GM21737 (cell line): ENCODE data around the gene KRTAP3-2.
"Not testable (repeated sequence)": the region's sequence is repeated elsewhere in the genome, so short reads cannot be mapped to it uniquely, and the experiment has no call there.

Experiments
- ATAC-seq: cut with Tn5 transposase; IDR thresholded peaks from one replicate; pipeline ENCODE4 v1.9.1; 2021; ENCODE audit warnings: mild to moderate bottlenecking, moderate library complexity; ENCODE audit not compliant: unreplicated experiment

The KRTAP3-2 gene

DNA sequence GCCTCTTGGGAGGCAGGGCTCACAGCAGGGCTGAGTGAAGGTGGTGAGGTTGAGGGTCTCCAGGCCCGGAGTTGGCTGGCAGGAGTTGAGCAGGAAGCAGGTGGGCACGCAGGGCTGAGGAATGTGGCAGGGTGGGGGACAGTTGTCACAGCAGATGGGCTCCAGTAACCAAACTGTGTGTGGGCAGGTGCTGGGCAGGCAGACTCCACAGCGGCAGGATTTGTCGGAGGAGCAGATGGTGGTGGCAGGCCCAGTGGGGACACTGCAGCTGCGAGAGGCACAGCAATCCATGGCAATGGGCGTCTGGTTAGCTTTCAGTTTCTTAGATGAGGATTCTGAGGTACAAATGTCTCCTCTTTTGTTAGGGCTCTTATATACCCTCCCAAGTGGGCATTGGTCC, at the start of gene KRTAP3-2:
Gene KRTAP3-2 (minus strand): TSS at position 344 of the 400 bp plus-strand sequence. CDS start 53 bp downstream, at position 291.
- ATAC-seq: not testable (repeated sequence)

DNA sequence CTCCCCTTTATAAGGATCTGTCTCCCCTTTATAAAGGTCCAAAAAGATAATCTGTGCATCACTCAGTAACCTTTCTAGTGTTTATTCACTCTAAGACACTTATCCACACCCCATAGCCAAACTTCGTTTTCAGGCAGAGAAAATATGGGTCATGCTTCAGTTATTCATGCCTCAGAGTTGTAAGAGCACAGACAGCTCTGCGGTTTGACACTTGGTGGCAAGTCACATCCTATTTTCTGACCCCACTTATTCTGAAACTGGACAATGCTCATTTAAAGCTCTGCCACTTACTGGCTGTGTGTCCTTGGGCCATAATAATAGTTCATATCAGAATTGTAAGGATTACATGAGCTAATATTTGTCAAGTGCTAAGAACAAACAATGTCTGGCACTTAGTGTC, 49.4 kb upstream of the KRTAP3-2 start:
- ATAC-seq: no peak

DNA sequence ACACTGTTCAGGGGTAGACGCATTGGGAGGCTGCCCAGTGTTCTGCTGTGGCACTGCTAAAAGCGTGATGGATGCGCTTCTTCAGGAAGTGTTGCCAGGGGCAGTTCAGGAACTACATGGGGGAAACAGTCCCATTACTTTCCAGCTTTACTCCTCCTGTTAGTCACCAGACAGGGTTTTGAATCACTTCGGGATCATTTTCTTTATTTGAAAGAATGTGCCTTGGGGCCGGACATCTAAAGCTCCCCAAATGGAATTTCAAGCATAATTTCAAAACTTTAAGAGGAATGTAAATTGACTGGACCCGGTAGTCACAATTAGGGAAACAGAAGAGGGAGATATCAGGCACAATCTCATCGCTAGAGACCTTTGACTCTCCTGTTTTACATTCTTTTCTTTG, 48.7 kb upstream of the KRTAP3-2 start:
- no peak for ATAC-seq

DNA sequence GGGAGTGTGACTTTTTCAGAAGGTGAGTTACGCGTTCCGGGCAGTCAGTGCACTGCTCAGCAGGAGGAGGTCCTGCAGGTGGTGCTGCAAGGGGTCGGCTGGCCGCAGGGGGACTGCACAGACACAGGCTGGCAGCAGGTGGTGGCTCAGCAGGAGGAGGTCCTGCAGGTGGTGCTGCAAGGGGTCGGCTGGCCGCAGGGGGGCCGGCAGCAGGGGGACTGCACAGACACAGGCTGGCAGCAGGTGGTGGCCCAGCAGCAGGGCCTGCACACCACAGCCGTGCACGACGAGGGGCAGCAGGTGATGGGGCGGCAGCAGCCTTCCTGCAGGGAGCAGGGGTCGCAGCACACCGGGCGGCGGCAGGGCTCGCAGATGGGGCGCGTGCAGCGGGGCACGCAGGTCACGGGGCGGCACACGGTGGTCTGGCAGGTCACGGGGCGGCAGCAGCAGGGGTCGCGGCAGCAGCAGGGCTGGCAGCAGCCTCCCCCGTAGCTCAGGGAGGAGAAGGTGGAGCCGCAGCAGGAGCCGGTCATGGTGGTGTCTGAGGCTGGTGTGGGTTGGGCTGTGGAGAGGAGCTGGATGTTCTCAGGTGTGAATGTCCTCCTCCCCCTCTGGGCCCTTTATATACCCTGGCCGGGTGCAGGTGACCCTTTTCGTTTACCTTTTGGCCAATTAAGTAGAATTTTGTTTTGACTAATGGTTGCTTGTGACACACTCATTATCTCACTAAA, 47.2 kb upstream of the KRTAP3-2 start, which contains the start of gene KRTAP2-1:
Gene KRTAP2-1 (minus strand): TSS at position 582 of the 731 bp plus-strand sequence. CDS start 49 bp downstream, at position 533.
- ATAC-seq: not testable (repeated sequence)

DNA sequence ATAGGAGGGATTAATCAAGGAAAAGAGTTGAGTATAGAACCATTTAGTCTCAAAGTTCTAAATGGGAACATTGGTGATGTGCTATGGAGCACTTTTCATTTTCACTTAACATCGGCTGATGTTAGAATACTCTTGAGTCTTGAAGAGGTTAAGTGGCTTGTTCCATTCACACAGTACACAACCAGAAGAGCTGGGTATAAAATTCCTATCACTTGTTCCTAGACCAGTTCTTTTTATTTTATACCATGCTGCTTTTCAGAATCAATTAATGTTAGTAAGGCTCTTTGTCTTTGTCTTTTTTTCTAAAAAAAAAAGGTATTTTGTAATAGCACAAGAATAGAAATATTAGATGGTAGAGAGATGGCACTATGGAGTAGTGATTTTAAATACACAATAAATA, 43.2 kb upstream of the KRTAP3-2 start:
- ATAC-seq: no peak

DNA sequence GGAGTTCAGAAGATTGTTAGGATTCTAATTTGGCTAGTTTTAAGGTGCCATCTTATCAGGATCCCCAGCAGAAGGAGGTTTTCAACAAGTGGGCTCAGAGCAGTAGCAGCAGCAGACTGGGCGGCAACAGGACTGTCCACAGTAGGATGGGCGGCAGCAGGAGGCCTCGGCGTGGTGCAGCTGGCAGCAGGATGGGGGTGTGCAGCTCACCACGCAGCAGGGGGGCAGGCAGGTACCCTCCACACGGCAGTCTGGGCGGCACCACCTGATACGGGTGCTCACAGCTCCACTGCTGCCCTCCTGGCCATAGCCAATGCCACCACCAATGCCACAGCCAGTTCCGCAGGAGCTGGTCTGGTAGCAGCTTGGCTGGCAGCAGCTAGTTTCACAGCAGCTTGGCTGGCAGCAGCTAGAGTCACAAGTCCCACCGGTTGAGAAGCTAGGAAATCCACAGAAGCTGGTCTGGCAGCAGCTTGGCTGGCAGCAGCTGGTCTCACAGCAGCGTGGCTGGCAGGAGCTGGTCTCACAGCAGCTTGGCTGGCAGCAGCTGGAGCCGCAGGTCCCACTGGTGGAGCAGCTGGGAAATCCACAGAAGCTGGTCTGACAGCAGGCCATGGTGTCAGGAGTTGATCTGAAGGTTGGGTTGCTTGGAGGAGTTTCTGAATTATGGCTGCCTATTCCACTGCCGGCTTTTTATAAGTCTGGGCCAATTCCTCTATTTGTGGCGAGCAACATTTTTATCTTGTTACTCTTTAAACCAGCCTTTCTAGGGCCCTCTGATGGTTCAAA, 41.3 kb upstream of the KRTAP3-2 start, which contains the start of gene KRTAP1-1:
Gene KRTAP1-1 (minus strand): TSS at position 668 of the 789 bp plus-strand sequence. CDS start 53 bp downstream, at position 615.
- ATAC-seq: not testable (repeated sequence)

DNA sequence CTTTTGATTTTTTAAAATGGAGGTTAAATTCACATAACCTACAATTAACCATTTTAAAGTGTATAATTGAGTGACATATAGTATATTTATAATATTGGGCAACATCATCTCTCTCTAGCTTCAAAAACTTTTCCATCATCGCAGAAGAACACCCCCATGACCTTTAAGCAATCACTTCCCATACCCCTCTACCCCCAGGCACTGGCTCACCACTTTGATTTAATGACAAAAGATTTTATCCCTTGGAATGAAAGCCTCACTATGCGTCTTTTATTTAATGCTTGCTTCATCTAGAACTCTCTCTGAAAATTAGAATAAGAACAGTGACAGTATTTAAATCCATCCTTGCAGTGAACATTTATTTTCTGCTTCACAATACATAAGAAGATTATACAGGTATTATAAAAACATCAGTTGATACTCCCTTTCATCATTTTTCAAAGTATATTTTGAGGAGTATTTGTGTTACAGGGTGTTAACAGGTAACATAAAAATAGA, 38.2 kb upstream of the KRTAP3-2 start:
- ATAC-seq: no peak

DNA sequence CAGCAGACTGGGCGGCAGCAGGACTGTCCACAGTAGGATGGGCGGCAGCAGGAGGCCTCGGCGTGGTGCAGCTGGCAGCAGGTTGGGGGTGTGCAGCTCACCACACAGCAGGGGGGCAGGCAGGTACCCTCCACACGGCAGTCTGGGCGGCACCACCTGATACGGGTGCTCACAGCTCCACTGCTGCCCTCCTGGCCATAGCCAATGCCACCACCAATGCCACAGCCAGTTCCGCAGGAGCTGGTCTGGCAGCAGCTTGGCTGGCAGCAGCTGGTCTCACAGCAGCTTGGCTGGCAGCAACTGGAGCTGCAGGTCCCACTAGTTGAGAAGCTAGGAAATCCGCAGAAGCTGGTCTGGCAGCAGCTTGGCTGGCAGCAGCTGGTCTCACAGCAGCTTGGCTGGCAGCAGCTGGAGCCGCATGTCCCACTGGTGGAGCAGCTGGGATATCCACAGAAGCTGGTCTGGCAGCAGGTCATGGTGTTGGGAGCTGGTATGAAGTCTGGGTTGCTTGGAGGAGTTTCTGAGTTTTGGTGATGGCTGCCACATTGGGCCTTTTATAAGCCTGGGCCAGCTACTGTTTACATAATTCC, 34.7 kb upstream of the KRTAP3-2 start, which contains the start of gene KRTAP1-3:
Gene KRTAP1-3 (minus strand): TSS at position 529 of the 590 bp plus-strand sequence. CDS start 53 bp downstream, at position 476.
- not testable (repeated sequence) for ATAC-seq

DNA sequence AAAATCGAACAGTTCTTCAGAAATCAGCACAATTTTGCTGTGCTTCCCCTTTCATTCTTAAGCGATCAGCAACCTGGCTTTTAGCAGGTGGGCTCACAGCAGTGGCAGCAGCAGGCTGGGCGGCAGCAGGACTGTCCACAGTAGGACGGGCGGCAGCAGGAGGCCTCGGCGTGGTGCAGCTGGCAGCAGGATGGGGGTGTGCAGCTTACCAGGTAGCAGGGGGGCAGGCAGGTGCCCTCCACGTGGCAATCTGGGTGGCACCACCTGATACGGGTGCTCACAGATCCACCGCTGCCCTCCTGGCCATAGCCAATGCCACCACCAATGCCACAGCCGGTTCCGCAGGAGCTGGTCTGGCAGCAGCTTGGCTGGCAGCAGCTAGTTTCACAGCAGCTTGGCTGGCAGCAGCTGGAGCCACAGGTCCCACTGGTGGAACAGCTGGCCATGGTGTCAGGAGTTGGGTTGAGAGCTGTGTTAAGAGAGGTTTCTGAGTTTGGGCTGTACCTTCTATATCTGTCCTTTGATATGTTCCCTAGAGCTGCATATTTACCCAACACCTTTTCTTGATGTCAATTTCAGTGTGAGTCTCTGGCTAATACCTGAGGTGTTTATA, 30.0 kb upstream of the KRTAP3-2 start, which contains the start of gene KRTAP1-4:
Gene KRTAP1-4 (minus strand): TSS at position 563 of the 613 bp plus-strand sequence. CDS start 117 bp downstream, at position 446.
- ATAC-seq: no peak

DNA sequence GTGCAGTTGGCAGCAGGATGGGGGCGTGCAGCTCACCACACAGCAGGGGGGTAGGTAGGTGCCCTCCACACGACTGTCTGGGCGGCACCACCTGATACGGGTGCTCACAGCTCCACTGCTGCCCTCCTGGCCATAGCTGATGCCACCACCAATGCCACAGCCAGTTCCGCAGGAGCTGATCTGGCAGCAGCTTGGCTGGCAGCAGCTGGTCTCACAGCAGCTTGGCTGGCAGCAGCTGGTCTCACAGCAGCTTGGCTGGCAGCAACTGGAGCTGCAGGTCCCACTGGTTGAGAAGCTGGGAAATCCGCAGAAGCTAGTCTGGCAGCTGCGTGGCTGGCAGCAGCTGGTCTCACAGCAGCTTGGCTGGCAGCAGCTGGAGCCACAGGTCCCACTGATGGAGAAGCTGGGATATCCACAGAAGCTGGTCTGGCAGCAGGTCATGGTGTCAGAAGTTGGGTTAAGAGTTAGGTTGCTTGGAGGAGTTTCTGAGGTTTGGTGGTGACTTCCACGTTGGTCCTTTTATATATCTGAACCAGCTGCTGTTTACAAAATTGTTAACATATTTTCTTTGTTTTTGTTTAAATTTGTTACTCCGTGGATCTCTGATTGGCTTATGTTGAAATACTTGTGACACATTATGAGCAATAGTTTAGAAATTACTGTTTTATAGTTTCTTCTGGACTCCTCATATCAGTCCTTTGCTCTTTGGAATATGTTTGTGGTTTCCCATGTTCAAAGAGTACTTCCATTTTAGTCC, 27.2 kb upstream of the KRTAP3-2 start, which contains the start of gene KRTAP1-5:
Gene KRTAP1-5 (minus strand): TSS at position 494 of the 757 bp plus-strand sequence. CDS start 53 bp downstream, at position 441.
- ATAC-seq: no peak

DNA sequence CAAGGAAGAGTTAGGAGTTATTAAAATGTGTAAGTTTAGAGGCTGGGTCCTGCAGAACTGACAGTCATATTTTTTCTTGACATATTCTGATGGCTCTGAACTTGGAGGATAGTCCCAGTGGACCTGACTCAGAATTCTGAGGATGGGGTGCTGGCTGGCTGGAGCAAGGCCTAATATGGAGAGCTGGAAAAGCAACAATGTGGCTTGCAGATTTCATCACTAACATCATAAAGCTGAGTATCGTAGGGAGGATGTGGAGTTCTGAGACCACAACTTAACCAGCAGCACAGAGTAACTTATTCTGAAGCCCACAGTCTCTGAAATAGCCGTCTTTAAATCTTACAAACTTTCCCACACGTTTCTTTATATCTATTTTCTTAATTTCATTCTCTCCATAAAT, 25.0 kb upstream of the KRTAP3-2 start:
- ATAC-seq: no peak

DNA sequence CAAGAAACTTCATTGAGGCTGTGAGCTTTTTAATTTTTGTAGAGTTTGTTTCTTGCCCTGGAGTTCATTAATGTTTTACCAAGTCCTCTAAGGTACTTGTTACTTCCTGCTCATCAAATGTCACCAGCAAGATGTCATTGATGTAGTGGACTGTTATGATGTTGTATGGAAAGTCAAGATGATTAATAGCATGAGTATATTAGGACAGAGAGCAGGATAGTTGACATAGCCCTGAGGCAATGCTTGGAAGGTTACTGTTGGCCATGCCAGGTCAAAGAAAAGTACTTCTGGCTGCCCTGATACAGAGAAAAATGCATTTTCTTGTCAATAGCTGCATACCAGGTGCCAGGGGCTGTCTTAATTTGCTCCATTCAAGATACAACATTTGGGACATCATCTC, 20.6 kb upstream of the KRTAP3-2 start:
- no peak for ATAC-seq

DNA sequence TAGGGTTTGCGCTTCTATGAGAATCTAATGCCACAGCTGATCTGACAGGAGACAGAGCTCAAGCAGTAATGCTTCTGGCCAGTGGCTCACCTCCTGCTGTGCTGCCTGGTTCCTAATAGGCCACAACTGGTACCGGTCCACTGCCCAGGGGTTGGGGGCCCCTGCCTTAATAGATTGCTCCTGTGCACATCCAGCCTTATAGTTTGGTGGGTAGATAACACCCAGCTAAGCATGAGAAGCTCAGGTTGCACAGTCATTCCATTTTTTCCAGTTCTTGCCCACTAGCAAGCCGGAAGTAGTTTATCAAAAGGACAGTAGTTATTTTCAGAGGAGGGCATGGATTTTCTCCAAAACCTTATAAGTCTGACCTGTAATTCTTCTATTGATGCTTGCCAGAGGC, 19.7 kb upstream of the KRTAP3-2 start:
- no peak for ATAC-seq

DNA sequence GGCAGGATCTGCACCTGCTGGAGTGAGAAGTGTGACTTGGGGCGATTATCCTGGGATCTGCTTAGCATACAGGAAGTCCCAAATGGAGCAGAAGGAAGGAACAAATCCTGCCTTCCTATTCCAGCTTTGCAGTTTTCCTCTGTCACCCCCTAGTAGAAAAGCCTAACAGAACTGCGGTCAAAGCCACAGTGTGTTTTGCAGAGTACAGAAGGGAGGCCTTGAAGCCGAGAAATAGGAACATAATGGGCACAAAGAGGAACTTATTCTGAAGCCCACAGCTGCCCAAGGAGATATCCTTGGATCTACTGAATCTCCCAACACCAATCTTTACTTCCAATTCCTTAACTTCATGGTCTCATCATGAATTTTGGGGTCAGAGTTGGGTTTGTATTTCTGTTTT, 18.8 kb upstream of the KRTAP3-2 start:
- ATAC-seq: no peak

DNA sequence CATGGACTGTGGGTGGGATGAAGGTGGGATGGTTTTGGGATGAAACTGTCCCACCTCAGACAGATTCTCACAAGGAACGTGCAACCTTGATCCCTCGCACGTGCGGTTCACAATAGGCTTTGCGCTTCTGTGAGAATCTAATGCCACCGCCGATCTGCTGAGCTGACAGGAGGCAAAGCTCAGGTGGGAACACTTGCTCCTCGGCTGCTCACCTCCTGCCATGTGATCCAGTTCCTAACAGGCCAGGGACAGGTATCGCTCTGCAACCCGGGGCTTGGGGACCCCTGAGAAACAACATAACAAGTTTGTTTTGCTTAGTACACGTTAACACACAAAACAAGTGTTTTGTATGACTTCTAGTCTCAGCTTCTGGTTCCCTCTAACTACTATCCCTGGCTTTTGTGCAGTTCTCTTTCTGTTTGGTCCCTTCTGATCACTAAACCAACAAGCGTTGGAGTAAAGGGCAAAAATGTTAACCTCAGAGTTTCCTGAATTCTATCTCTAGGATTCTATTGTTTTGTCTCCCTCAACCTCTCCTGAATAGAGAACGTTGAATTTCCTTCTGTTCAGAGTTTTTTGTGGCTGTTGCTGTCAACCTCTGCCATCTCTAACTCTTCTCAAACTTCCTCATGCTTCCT, 17.0 kb upstream of the KRTAP3-2 start:
- ATAC-seq: no peak

DNA sequence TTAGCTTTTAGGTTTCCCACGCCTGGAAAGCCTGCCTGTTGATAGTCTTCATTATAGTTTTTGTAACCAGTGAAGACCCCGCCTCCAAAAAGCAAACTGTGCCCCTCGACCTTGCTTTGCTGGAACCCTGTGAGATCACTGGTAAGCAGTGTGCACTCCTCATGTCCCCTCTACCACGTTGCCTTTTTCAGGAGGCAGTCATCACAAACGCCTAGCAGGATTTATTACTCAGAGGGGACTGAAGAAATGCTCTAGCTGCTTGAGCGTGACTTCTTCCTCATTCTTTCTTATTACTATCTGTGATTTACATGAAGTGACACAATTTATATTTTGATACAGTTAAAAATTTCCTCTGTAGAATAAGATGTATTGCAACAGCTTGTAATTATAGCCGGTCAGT, 15.7 kb upstream of the KRTAP3-2 start:
- no peak for ATAC-seq

DNA sequence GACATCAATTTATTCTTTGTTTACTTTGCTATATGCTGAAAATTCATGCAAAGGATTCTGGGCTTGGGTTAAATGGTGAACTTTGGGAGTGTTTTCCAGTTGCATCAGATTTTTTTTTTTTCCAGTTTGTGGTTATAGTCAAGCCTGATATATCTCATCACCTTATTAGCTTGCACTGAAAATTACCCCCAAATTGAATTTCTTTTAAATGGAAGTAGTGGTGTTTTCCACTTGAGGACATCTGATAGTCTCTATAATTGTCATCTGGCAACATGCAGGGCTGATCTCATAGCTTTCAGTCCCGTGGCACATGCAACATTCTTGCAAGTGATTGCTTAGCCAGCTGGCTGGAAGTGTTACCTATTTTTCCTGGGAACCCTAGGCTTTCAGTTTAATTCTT, 13.9 kb upstream of the KRTAP3-2 start:
- no peak for ATAC-seq

DNA sequence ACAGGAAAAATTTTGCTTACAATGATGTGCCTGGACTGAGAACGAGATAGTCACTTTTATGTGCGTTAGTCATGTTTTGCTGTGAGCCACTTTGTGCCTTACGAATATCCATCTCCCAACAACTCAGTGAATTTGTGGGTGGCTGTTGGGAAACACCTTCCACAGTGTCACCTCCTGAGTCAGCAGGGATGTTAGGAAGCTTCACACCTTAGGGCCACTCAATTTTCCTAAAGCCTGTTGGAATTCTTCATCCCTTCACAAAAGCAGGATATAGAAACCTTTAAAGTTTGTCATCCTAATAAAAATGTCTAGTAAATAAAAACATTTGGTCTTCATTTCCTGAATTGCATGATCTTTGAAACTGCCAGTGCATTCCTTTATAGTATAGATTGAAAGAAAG, 13.5 kb upstream of the KRTAP3-2 start:
- ATAC-seq: no peak
